Embryonic facial prominence (tissue), 1 donor: ENCODE data around the gene TPR.
"Not testable (repeated sequence)": the region's sequence is repeated elsewhere in the genome, so short reads cannot be mapped to it uniquely, and the experiment has no call there.

Source experiments
- DNase-seq: peaks from one replicate; pipeline ENCODE4 v3.0.0-alpha.2; 2016; ENCODE audit errors: extremely low spot score

TPR gene

GRCh38 chr1:186375152-186375928, at the start of gene TPR, which contains the start of gene ODR4:
Gene TPR (minus strand): TSS chr1:186375253. CDS start chr1:186375028, 225 bp downstream.
Gene ODR4 (plus strand): TSS chr1:186375838. CDS start chr1:186379786, 3,948 bp downstream.
- peak; percentile 98 for DNase-seq

- DNase-seq = no peak
Measured at GRCh38 chr1:186424539-186424938, 49.5 kb upstream of the TPR start.

- DNase-seq = no peak
Measured at GRCh38 chr1:186421446-186421845, 46.4 kb upstream of the TPR start.

- no peak for DNase-seq
Measured at GRCh38 chr1:186420923-186421322, 45.9 kb upstream of the TPR start.

- DNase-seq = no peak
Measured at GRCh38 chr1:186420311-186420710, 45.3 kb upstream of the TPR start.

- no peak for DNase-seq
Measured at GRCh38 chr1:186418503-186418902, 43.5 kb upstream of the TPR start.

- DNase-seq = no peak
Measured at GRCh38 chr1:186413319-186413718, 38.3 kb upstream of the TPR start.

GRCh38 chr1:186409091-186409490, 34.0 kb upstream of the TPR start:
- DNase-seq = no peak

GRCh38 chr1:186404454-186405051, 29.5 kb upstream of the TPR start:
- DNase-seq = peak; percentile 22

GRCh38 chr1:186403632-186404031, 28.6 kb upstream of the TPR start:
- DNase-seq = no peak

GRCh38 chr1:186401446-186401845, 26.4 kb upstream of the TPR start:
- DNase-seq = not testable (repeated sequence)

- not testable (repeated sequence) for DNase-seq
Measured at GRCh38 chr1:186392711-186393110, 17.7 kb upstream of the TPR start.

- DNase-seq = no peak
Measured at GRCh38 chr1:186391841-186392240, 16.8 kb upstream of the TPR start.

GRCh38 chr1:186390925-186391324, 15.9 kb upstream of the TPR start:
- DNase-seq = no peak

GRCh38 chr1:186386725-186387383, 11.8 kb upstream of the TPR start:
- DNase-seq = no peak

GRCh38 chr1:186375929-186376319, 871 bp upstream of the TPR start:
- no peak for DNase-seq

- peak; percentile 10 for DNase-seq
Measured at GRCh38 chr1:186374303-186375151, 526 bp downstream of the TPR start.

- DNase-seq = not testable (repeated sequence)
Measured at GRCh38 chr1:186347837-186348691, 27.0 kb downstream of the TPR start.

GRCh38 chr1:186340772-186341171, 34.3 kb downstream of the TPR start:
- no peak for DNase-seq

- no peak for DNase-seq
Measured at GRCh38 chr1:186337554-186337953, 37.5 kb downstream of the TPR start.

GRCh38 chr1:186330758-186331157, 44.3 kb downstream of the TPR start:
- DNase-seq = no peak
